Endothelial cell of umbilical vein (primary cell): Measurements from ENCODE around the gene BNIP5. TPM values are rescaled to one million over a fixed set of nuclear protein-coding genes. Genes with fewer than 3 reads are reported as not detected.
"Not testable (repeated sequence)": the region's sequence is repeated elsewhere in the genome, so short reads cannot be mapped to it uniquely, and the experiment has no call there.

Source experiments
- BruUV-seq: library from RNA; stranded (reverse); fragments of 400-500 nt; replicated peaks from 2 replicates; lab custom pipeline; 2021; lab: Mats Ljungman, UMichigan
- CTCF ChIA-PET: fragments of 300-600, 350-600 bp; sonication (Branson Sonifier 250); formaldehyde crosslinking; loops from one replicate; lab custom pipeline; 2021; ENCODE audit warnings: antibody characterized with exemption, inconsistent platforms; lab: Charles Lee
- POLR2A ChIA-PET: fragments of 300-600, 350-600 bp; sonication (Branson Sonifier 250); formaldehyde crosslinking; loops from one replicate; lab custom pipeline; 2021; ENCODE audit warnings: antibody characterized with exemption, inconsistent platforms; lab: Charles Lee
- DNase-seq: peaks from one replicate; pipeline ENCODE4 v3.0.0-alpha.2; 2011; ENCODE audit warnings: low read depth, low spot score
- FAIRE-seq: peaks from 2 replicates; lab custom pipeline; 2011; peaks lifted over from hg19 to GRCh38; lab: Jason Lieb, UNC
- H2AFZ ChIP-seq: 2 replicates; pipeline ENCODE4 v1.6.0; 2012; ENCODE audit warnings: low read depth, low read length, control low read depth, inconsistent platforms
- H3K27ac ChIP-seq: 2 replicates; pipeline ENCODE4 v1.5.1; 2011; ENCODE audit warnings: low read depth, mild to moderate bottlenecking, control low read depth, low read length, moderate library complexity; ENCODE audit not compliant: insufficient read depth
- H3K27me3 ChIP-seq, 2 experiments: 2 replicates each; pipeline versions ENCODE4 v1.6.0 to v1.6.1; 2011; ENCODE audit warnings: low read length in 2 of 2, mixed read lengths in 1 of 2; ENCODE audit not compliant: control insufficient read depth in 2 of 2, insufficient read depth in 2 of 2
- H3K36me3 ChIP-seq, 2 experiments: 2 replicates in 1 of 2; 3 replicates in 1 of 2; pipeline ENCODE4 v1.5.1; 2011; ENCODE audit warnings: low read length in 2 of 2, mild to moderate bottlenecking in 1 of 2, moderate library complexity in 1 of 2; ENCODE audit not compliant: control insufficient read depth in 2 of 2, insufficient read depth in 2 of 2; ENCODE audit errors: extremely low read depth in 1 of 2
- H3K4me1 ChIP-seq: 3 replicates; pipeline ENCODE4 v1.5.1; 2011; ENCODE audit warnings: mild to moderate bottlenecking, low read length; ENCODE audit not compliant: control insufficient read depth, insufficient read depth; ENCODE audit errors: extremely low read depth
- H3K4me2 ChIP-seq: 2 replicates; pipeline ENCODE4 v1.6.1; 2011; ENCODE audit warnings: low read length, control low read depth, mixed read lengths; ENCODE audit not compliant: insufficient read depth
- H3K4me3 ChIP-seq, 3 experiments: fragments of 200-600 bp in 1 of 3; sonication (generic), shearing (Covaris generic) in 1 of 3; replicated peaks in 1 of 3; 2 replicates each; pipeline ENCODE4 v1.5.1; 2011 to 2016; ENCODE audit warnings: control low read depth in 3 of 3, low read length in 3 of 3, mild to moderate bottlenecking in 2 of 3, inconsistent platforms in 1 of 3, low read depth in 1 of 3, moderate library complexity in 1 of 3; ENCODE audit not compliant: insufficient read depth in 1 of 3
- H3K79me2 ChIP-seq: 2 replicates; pipeline ENCODE4 v1.6.0; 2012; ENCODE audit warnings: low read length, inconsistent platforms; ENCODE audit not compliant: control insufficient read depth, insufficient read depth
- H3K9ac ChIP-seq: replicated peaks from 2 replicates; pipeline ENCODE3; 2011; ENCODE audit warnings: low read length, control low read depth; ENCODE audit not compliant: insufficient read depth; ENCODE audit errors: extremely low read depth
- H3K9me1 ChIP-seq: replicated peaks from 3 replicates; pipeline ENCODE4 v1.6.0; 2011; ENCODE audit warnings: mild to moderate bottlenecking, low read length; ENCODE audit not compliant: control insufficient read depth, insufficient read depth; ENCODE audit errors: extremely low read depth
- H3K9me3 ChIP-seq: replicated peaks from 2 replicates; pipeline ENCODE4 v1.5.1; 2012; ENCODE audit warnings: low read length, inconsistent platforms; ENCODE audit not compliant: control insufficient read depth, insufficient read depth
- H4K20me1 ChIP-seq: replicated peaks from 2 replicates; pipeline ENCODE3; 2011; ENCODE audit warnings: mild to moderate bottlenecking, low read length; ENCODE audit not compliant: control insufficient read depth, insufficient read depth; ENCODE audit errors: extremely low read depth
- CTCF ChIP-seq, 2 donors: IDR thresholded peaks; 1 replicate in 1 of 2; 2 replicates in 1 of 2; pipeline ENCODE4 v1.5.1; 2011; ENCODE audit warnings: low read length in 2 of 2, mild to moderate bottlenecking in 2 of 2, moderate library complexity in 2 of 2, control low read depth in 1 of 2, inconsistent platforms in 1 of 2, low read depth in 1 of 2; ENCODE audit not compliant: insufficient read depth in 1 of 2; ENCODE audit errors: extremely low read depth in 1 of 2
- EZH2 ChIP-seq: IDR thresholded peaks from 2 replicates; pipeline ENCODE4 v1.6.1; 2012; ENCODE audit warnings: borderline replicate concordance, low read depth, mild to moderate bottlenecking, moderate library complexity, low read length, inconsistent platforms; ENCODE audit not compliant: severe bottlenecking
- FOS ChIP-seq: IDR thresholded peaks from 2 replicates; pipeline ENCODE4 v1.6.1; 2011; ENCODE audit warnings: mild to moderate bottlenecking, low read length, moderate library complexity, borderline replicate concordance; ENCODE audit not compliant: insufficient read depth
- GATA2 ChIP-seq: IDR thresholded peaks from 2 replicates; pipeline ENCODE4 v1.7.0; 2011; ENCODE audit warnings: low read depth, mild to moderate bottlenecking, moderate library complexity, mixed read lengths, low read length; ENCODE audit not compliant: insufficient read length, insufficient read depth
- JUN ChIP-seq: IDR thresholded peaks from 2 replicates; pipeline ENCODE4 v1.6.1; 2011; ENCODE audit warnings: borderline replicate concordance, low read depth; ENCODE audit not compliant: insufficient read length, insufficient read depth
- POLR2A ChIP-seq: IDR thresholded peaks from 2 replicates; pipeline ENCODE4 v1.6.1; 2012; ENCODE audit warnings: low read depth, mild to moderate bottlenecking, control low read depth, low read length
- POLR2AphosphoS5 ChIP-seq: IDR thresholded peaks from 2 replicates; pipeline ENCODE4 v1.6.1; 2012; ENCODE audit warnings: low read depth, mild to moderate bottlenecking, control low read depth, low read length, moderate library complexity; ENCODE audit not compliant: insufficient read depth
- dilution Hi-C: fragments of 300-500 bp; cut with MboI; formaldehyde crosslinking; loops from one replicate; pipeline ENCODE4 v1.15.0; 2019; ENCODE audit warnings: low sequenced_read_pairs; ENCODE audit not compliant: extremely low pct_ligation_motif_present
- intact Hi-C: fragments of 100-400 bp; cut with micrococcal nuclease; formaldehyde crosslinking; loops from one replicate; pipeline ENCODE4 v1.10.0; 2022
- polyA plus RNA-seq, 4 experiments: library from polyadenylated mRNA; depleted of rRNA in 3 of 4; stranded (reverse) in 3 of 4; unstranded in 1 of 4; fragments of >200 nt; gene quantifications; 2 replicates each; pipeline versions ENCODE4 v1.2.1 to v1.2.3, GENCODE V29; 2011 to 2012; ENCODE audit warnings: missing spikeins in 1 of 4
- total RNA-seq: library from RNA; stranded (reverse); gene quantifications from 2 replicates; pipeline ENCODE4 v1.2.3, GENCODE V29; 2021

BNIP5 gene
- total and polyA plus RNA-seq, 2 donors (not counting 3 experiments of a cell fraction or from before 2014, with no cell fraction given): not detected

- Histone ChIP-seq H3K9me3 (no peaks in the 10 kb centered on the region), H3K27me3 (no peaks in the 10 kb centered on the region), H3K4me2 (no peak overlapping the region), H3K27ac (no peak overlapping the region), H3K9me1 (no peaks in the 10 kb centered on the region), H2AFZ (no peak overlapping the region), H3K36me3 (no peaks in the 10 kb centered on the region), H3K79me2 (no peaks in the 10 kb centered on the region), H3K9ac (no peak overlapping the region), H4K20me1 (no peaks in the 10 kb centered on the region), H3K4me3 (no peak overlapping the region), H3K4me1 (peaks cover 9% of the 10 kb centered on the region)
- POLR2A ChIA-PET: no interaction called here
- no peak for FAIRE-seq
- BruUV-seq: no TSS peak
- intact Hi-C loops (no loop called here), dilution Hi-C loops (no loop called here)
- peak; percentile 58 for DNase-seq
- no peak for TF ChIP-seq POLR2A
- TF ChIP-seq GATA2: no peak
- no peak for TF ChIP-seq JUN
- TF ChIP-seq FOS: no peak
- no peak for TF ChIP-seq POLR2AphosphoS5
- no peak for TF ChIP-seq CTCF (IDR thresholded peaks at IDR 0.05; ENCODE audit: extremely low read depth in 1 of 2, insufficient read depth in 1 of 2, low read depth in 1 of 2, low read length in 2 of 2)
- no peak for TF ChIP-seq EZH2
- CTCF ChIA-PET: interaction anchor here (0.7 to 12.9 kb wide), 7 partner anchors 10 to 244 kb away, joined by 3 to 373 read pairs (median 4); no protein-coding TSS in a partner anchor
Observed at GRCh38 chr6:36364669-36365479, 28.2 kb upstream of the BNIP5 start.

GRCh38 chr6:36364061-36364635, 27.5 kb upstream of the BNIP5 start:
- H2AFZ ChIP-seq, H3K4me2 ChIP-seq, H3K27me3 ChIP-seq, H3K9me3 ChIP-seq, BruUV-seq, H3K79me2 ChIP-seq, FAIRE-seq, H3K9ac ChIP-seq, intact Hi-C loops, H3K36me3 ChIP-seq, H3K4me3 ChIP-seq, POLR2A ChIA-PET, dilution Hi-C loops, H3K9me1 ChIP-seq, H4K20me1 ChIP-seq, H3K4me1 ChIP-seq, H3K27ac ChIP-seq, DNase-seq: not testable (repeated sequence)
- CTCF ChIA-PET: interaction anchor here (1.3 to 12.9 kb wide), 7 partner anchors 10 to 243 kb away, joined by 3 to 373 read pairs (median 5); no protein-coding TSS in a partner anchor

- CTCF ChIA-PET: interaction anchor here (1.8 to 12.9 kb wide), 5 partner anchors 10 to 240 kb away, joined by 4 to 373 read pairs (median 8); no protein-coding TSS in a partner anchor
- POLR2A ChIA-PET, H3K27me3 ChIP-seq: not testable (repeated sequence)
Observed at GRCh38 chr6:36363371-36363752, 26.7 kb upstream of the BNIP5 start.

More at GRCh38 chr6:36363371-36363752, 26.7 kb upstream of the BNIP5 start:
- H3K27ac ChIP-seq, H4K20me1 ChIP-seq, H3K4me3 ChIP-seq, intact Hi-C loops, FAIRE-seq, DNase-seq, BruUV-seq, H3K9me1 ChIP-seq, H2AFZ ChIP-seq, dilution Hi-C loops, H3K79me2 ChIP-seq, H3K4me2 ChIP-seq, H3K9ac ChIP-seq, H3K9me3 ChIP-seq, H3K36me3 ChIP-seq: not testable (repeated sequence)
- H3K4me1 ChIP-seq: peaks cover 12% of the 10 kb centered on the region
